GM21786 (cell line): ENCODE measurements around the gene AUTS2.

Source experiments
- ATAC-seq: cut with Tn5 transposase; IDR thresholded peaks from one replicate; pipeline ENCODE4 v1.9.1; 2021; ENCODE audit not compliant: unreplicated experiment

Gene AUTS2

GRCh38 chr7:70097645-70098044 is 499.4 kb downstream of the AUTS2 start:
- ATAC-seq: no peak

- no peak for ATAC-seq
These were observed 499.9 kb downstream of the AUTS2 start for GRCh38 chr7:70098133-70098561.

DNA sequence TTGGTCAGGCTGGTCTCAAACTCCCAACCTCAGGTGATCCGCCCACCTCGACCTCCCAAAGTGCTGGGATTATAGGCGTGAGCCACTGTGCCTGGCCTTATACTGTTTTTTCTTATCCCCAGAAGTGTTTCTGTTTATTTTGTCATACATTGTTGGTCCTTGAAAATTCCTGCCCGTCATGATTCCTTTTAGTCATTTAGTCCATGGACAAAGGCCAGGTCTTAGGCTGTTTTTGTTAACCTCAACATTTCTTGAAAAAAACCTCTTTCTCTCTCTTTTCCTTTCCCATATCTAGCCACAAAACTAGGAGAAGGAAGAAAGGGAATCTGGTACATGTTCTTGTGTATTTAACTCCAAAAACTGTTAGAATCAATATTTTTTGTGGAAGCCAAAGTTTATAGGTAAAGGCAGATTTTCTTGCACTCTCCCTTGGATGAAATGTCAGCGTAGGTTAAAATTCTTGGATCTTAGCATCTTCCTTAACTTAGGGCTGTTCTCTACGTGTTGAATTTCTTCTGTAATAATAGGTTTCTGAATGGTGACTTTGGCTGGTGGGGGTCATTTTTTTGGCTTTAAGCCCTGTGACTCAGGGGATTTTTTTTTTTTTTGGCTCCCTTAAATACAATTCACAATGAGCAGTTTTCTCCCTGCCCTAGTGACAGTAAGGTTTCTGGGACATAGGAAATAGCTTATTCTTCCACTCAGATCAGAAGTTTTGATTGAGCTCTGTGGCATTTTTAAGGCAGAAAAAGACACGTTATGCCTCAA is 500.8 kb downstream of the AUTS2 start:
- ATAC-seq: no peak

DNA sequence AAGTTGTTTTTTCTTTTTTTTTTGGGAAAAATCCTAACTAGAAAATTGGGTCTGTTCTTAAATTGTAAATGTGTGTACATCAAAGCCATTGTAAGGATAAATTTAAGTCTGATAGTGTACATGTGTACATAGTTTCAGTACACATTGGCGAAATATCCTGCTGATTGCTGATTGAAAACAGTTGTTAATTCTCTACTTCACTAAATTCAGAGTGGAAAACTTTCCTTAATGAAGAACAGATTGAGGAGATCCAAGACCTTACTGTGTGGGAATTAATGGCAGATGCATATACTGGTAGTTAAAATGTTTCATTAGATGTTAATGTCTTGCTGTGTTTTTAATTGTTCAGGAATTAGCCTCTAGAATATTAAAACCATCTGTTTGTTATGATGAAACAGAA is 506.0 kb downstream of the AUTS2 start:
- ATAC-seq: no peak

- no peak for ATAC-seq
These were observed 514.8 kb downstream of the AUTS2 start for GRCh38 chr7:70113078-70113477.

DNA sequence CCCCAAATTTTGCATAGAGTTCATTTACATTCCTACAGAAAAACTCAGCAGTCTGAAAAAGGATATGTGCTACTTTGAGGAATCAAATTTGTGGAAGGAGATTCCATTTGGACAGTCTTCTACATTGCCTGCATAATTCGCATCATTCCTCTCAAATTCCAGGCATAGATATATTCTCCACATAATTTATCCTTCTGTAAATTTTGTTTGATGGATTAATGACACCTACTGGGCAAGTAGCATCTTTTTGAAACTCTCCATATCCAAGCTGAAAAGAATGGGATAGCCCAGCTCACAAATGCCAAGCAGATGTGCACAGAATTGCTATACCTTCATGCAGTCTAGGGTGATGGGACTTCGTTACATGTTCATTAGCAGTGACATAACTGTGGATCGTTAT is 515.3 kb downstream of the AUTS2 start:
- no peak for ATAC-seq

DNA sequence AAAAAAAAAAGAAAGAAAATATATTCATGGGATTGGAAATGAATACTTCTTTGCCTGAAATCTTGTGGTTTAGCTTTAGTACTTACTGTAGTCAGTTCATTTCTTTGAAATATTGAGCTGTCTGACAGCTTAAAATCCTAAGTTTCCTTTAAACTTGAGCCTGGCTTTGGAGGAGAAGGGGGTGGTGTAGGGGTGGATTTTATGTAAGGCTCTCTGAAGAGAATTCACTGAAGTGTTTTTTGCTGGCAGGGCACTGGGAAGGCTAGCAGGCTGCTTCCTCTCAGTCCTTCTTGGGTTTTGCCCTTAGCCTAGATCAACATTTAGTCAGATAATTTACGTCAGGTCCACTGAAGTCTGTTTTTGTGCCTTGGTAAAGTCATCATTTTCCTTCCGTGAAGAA is 516.5 kb downstream of the AUTS2 start:
- no peak for ATAC-seq

DNA sequence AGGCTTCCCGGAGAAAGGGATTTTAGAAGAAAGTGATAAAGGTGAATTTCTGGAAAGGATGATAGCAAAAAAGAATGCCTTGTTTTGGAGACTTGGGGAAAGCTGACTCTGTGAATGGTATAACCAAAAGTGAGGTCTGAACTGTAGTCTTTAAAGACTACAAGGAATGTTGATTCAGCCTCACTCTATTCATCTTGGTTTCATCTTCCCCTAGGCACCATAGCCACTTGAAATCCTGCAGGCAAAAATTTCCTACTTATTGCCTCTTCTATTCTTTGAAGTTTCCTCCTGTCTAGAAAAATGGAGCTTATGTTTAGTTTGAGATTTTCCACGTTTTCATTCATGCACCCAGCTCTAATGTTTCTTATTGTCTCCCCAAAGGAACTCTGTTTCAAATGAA is 518.0 kb downstream of the AUTS2 start:
- ATAC-seq: no peak

DNA sequence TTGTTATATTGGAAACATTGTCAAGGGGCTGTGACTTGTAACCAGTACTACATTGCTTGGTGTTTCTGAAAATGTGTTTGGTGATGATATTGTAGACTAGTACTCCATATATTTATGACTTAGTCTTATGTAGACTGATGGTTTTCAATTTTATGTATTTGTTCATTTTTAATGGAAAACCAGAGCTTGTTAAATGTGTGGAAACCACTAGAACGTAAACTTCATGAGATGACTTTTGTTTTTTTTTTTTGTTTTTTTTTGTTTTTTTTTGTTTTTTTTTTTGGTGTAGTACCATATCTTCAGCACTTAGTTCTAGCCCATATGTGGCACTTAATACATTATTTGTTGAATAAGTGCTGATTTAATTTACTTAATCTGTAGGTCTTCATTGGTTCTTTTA is 518.6 kb downstream of the AUTS2 start:
- ATAC-seq: no peak

DNA sequence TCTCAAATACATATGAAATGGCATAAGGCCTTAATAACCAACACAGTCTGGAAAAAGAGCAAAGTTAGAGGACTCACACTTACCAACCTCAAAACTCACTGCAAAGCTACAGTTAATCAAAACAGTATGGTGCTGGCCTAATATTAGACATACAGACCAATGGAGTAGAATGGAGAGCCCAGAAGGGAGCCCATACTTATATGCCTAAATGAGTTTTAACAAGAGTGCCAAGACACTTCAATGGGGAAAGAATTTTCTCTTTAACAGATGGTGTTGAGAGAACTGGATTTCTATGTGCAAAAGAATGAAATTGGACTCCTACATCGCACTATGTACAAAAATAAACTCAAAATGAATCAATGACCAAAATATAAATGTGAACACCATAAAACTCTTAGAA is 522.6 kb downstream of the AUTS2 start:
- ATAC-seq: no peak

GRCh38 chr7:70131817-70132216 is 533.5 kb downstream of the AUTS2 start:
- no peak for ATAC-seq

DNA sequence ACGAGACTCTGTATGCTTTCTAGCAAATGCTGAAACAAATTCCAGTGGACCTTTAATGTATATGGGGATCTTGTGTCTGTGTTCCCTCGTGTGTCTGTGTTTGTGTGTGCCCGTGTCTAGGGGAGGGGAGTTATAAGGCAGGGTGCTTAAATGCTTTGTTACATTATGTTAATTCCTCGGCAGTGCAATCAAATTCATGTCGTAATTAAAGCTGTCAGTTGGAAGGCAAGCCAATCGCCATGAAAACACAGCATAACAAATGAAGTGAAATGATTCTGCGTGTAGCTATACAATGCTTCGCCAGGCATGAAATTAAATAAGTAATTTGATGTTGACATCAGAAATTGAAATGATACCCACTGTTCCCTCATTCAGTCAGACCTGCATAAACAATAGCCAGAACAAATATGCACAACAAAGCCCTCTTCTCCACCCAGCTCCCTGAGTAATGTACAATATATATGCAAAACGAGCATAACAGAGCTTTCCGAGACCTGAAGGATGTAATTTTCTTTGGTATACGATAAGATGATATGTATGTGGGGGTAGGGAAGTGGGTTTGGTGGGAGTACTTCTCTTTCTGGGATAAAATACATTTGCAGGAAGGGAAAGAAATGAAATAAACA is 534.1 kb downstream of the AUTS2 start:
- ATAC-seq: no peak

DNA sequence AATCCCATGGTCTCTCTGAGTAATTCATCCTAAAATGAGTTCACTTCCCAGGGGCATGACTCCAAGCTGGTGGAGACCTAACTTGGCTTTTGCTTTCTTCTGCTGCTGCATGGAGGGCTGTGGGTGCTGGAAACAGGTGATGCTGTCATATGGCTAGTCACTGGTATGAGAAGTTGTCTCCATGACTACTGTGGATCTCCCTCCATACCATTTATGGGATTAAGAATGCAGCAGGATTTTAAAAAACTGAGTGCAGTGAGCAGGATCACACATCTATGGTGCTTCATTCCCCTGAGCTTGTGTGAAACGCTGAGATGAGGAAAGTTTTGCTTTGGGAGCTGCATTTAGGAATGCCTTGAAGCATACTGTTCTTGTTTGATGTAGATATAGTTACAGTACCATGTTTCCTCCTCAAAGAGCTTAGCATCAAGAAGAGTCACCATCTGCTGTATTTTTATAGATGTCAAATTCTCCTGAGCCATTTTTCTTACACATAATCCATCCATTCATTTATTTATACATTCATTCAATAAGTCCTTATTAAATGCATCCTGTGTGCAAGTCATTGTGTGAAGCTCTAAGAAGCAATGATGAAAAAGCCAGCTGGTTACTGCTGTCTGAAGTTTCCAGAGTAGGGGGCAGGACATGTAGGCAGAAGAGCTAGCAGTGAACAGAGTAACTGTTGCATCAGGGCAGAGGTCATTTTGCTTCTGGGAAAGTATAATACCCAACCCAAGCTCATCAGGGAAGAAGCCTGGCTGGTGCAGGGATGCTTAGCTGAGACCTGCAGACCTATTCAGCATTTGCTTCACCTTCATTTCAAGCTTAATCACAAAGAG is 534.8 kb downstream of the AUTS2 start:
- no peak for ATAC-seq

GRCh38 chr7:70134029-70134770 is 535.9 kb downstream of the AUTS2 start:
- ATAC-seq: no peak

DNA sequence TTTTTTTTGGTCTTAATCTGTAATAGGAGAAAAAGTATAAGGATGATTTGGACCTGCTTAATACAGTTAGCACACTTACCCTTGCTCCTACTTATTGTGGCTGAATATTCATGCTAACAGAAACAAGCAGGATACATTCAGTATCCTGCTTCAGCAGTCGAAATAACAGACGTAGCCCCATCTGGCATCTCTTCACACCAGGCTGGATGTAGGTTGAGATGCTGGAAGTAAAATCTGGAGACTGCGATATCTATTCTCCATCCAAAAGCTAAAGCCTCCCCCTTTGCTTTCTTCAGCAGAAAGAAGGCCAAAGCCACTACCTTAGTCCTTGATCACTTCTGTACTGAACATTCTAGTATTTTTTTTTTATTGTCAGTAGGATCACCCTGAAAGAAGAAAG is 537.4 kb downstream of the AUTS2 start:
- ATAC-seq: no peak

GRCh38 chr7:70137126-70137525 is 538.9 kb downstream of the AUTS2 start:
- no peak for ATAC-seq

DNA sequence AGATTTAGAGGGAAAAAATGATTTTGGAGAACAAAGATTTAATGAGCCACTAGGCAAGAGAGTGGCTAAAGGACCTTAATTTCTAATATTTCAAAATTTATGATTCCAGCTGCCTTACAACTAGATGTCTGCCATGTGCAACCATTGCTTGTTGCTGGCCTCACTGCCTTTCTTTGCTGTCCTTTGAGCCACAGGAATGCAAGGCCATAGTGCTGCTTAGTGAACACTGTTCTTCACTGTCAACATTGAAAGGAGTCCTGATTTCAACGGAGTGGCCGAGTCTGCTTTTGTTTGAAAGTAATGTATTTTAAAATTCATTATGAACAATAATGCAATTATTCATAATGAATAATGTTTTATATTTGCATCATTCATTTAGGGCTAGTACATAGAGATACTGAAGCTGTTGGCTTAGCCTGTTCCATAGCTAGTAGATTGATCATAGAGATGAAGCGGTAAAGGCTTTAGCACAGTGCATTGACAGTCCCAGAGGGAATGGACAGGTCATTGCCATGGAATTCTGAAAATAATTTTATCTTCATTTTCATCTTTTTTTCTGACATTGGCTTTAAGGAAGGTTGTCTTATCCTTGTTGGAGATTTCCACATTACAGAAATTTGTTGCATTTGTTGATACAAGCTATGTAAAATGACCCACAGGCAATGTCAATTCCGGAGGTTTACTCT is 544.1 kb downstream of the AUTS2 start:
- ATAC-seq: no peak

DNA sequence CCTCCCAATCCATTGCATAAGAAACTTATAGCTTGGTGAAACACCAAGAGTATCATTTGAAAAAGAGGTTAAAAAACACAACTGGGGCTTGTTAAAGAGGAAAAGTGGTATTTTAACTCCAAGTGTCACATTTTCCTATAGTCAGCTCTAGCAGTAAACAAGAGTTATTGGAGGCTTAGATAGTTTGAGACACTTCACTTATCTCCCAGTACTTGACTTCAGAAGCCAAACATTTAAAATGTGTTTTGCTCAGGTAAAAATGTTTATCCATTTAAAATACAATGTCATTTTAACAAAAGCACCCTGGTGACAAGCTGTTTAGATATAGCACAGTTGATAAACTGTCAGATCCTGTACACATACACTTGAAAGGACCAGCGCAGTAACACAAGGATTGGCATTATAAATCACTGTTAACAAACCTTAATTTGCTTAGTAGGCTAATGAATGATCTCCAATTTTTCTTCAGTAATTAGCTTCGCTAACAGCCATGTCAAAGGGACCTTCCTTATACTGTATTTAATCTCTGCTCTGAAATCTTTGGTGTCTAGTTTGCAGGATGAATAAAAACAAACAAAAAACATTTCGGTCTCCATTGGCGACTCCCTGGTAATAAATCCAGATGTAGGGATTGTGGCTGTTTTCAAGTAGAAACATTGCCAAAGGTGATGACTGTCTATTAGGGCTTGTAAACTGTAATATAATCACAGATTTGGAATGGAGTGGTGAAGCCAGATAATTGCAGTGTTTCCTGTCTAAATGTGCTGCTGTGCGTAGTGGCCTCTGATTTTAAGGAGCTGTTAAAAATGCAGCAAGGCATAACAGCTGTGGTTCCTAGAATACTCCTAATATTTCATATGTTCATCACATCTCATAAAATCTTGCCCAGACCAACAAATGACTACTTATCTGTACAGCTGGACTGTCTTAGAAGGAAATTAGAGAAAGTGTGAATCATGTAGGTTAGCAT is 545.1 kb downstream of the AUTS2 start:
- ATAC-seq: no peak

DNA sequence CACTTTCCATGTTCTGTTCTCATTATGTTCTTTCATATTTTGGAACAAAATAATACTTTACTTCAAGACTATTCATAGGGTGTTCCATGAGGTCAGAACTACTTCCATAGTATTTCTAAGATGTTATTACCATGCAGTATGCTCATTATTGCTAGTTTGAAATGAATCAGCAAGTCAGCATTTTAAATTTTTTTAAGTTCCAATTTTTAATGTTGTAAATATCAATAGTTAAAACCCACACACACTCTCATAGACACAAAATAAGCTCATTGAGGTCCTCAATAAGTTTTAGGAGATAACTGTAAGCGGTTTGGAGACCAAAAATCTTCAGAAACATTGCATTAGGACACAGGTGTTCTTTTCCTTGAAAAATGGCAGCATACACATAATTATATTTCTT is 550.7 kb downstream of the AUTS2 start:
- no peak for ATAC-seq
